Measurements from ENCODE around the gene CRPPA. TPM values are rescaled to one million over a fixed set of nuclear protein-coding genes. Genes with fewer than 3 reads are reported as not detected.
"Not testable (repeated sequence)": the region's sequence is repeated elsewhere in the genome, so short reads cannot be mapped to it uniquely, and the experiment has no call there.

CRPPA gene
- total RNA-seq, 4 donors from 2014 or later = 0.26 to 1.9 (median 0.85) TPM

GRCh38 chr7:16462431-16462889 is 41.1 kb upstream of the CRPPA start:
- Histone ChIP-seq H3K27ac (no peak overlapping the region), H3K4me3 (no peak overlapping the region), H3K9me3 (no peaks in the 10 kb centered on the region), H3K4me1 (peaks cover 0 to 29% (median 0%) of the 10 kb centered on the region in 3 donors), H3K27me3 (peaks cover 0 to 3% (median 0%) of the 10 kb centered on the region in 4 donors), H3K36me3 (no peaks in the 10 kb centered on the region)
- no peak for DNase-seq
- 86% methylated on average over 3 of the region's 7 CpGs for WGBS, 2 donors
- TF ChIP-seq POLR2A (IDR thresholded peaks at IDR 0.05) (no peak), CTCF (IDR thresholded peaks at IDR 0.05) (no peak)
- intact Hi-C loops (cut with DNase I) = no loop called here

GRCh38 chr7:16460789-16461493 is 39.6 kb upstream of the CRPPA start:
- 73 to 74% methylated on average over 2 of the region's 2 CpGs for WGBS, 2 donors
- no peak for DNase-seq
- TF ChIP-seq CTCF (IDR thresholded peaks at IDR 0.05) (no peak), POLR2A (IDR thresholded peaks at IDR 0.05) (no peak)

GRCh38 chr7:16456303-16456702 is 35.0 kb upstream of the CRPPA start:
- WGBS, 2 donors = 36 to 44% methylated on average over 1 of the region's 1 CpG
- intact Hi-C loops (cut with DNase I) = not testable (repeated sequence)

More at GRCh38 chr7:16460789-16461493, 39.6 kb upstream of the CRPPA start:
- Histone ChIP-seq H3K4me3 (no peak overlapping the region), H3K4me1 (peaks cover 0 to 21% (median 0%) of the 10 kb centered on the region in 3 donors), H3K9me3 (no peaks in the 10 kb centered on the region), H3K36me3 (no peaks in the 10 kb centered on the region), H3K27me3 (peaks cover 0 to 1% (median 0%) of the 10 kb centered on the region in 4 donors), H3K27ac (no peak overlapping the region)
- intact Hi-C loops (cut with DNase I) = no loop called here

GRCh38 chr7:16455591-16455990 is 34.3 kb upstream of the CRPPA start:
- no peak for DNase-seq
- 44 to 57% methylated on average over 1 of the region's 1 CpG for WGBS, 2 donors

More at GRCh38 chr7:16456303-16456702, 35.0 kb upstream of the CRPPA start:
- not testable (repeated sequence) for H3K4me1 ChIP-seq, DNase-seq, H3K27me3 ChIP-seq, H3K36me3 ChIP-seq, H3K27ac ChIP-seq, H3K9me3 ChIP-seq, H3K4me3 ChIP-seq

GRCh38 chr7:16450366-16450765 is 29.0 kb upstream of the CRPPA start:
- no peaks in the 10 kb centered on the region for H3K9me3 ChIP-seq
- no peaks in the 10 kb centered on the region for H3K27me3 ChIP-seq
- no peak for TF ChIP-seq CTCF (IDR thresholded peaks at IDR 0.05)
- TF ChIP-seq POLR2A (IDR thresholded peaks at IDR 0.05) = no peak
- WGBS, 2 donors = 79 to 94% methylated on average over 6 of the region's 6 CpGs
- H3K4me3 ChIP-seq = no peak overlapping the region
- no peak for DNase-seq
- no peaks in the 10 kb centered on the region for H3K4me1 ChIP-seq
- H3K27ac ChIP-seq = no peak overlapping the region
- H3K36me3 ChIP-seq = no peaks in the 10 kb centered on the region
- intact Hi-C loops (cut with DNase I) = no loop called here

More at GRCh38 chr7:16455591-16455990, 34.3 kb upstream of the CRPPA start:
- Histone ChIP-seq H3K36me3 (no peaks in the 10 kb centered on the region), H3K4me3 (no peak overlapping the region), H3K27me3 (no peaks in the 10 kb centered on the region), H3K9me3 (no peaks in the 10 kb centered on the region), H3K4me1 (no peaks in the 10 kb centered on the region), H3K27ac (no peak overlapping the region)
- no peak for TF ChIP-seq CTCF (IDR thresholded peaks at IDR 0.05)
- TF ChIP-seq POLR2A (IDR thresholded peaks at IDR 0.05) = no peak
- intact Hi-C loops (cut with DNase I) = no loop called here
